ENCODE data around the gene EP400. TPM values are rescaled to one million over a fixed set of nuclear protein-coding genes. Genes with fewer than 3 reads are reported as not detected.
"Not testable (repeated sequence)": the region's sequence is repeated elsewhere in the genome, so short reads cannot be mapped to it uniquely, and the experiment has no call there.

The EP400 gene
- total RNA-seq, 1 experiment from 2014 or later, result 60.5 TPM

DNA sequence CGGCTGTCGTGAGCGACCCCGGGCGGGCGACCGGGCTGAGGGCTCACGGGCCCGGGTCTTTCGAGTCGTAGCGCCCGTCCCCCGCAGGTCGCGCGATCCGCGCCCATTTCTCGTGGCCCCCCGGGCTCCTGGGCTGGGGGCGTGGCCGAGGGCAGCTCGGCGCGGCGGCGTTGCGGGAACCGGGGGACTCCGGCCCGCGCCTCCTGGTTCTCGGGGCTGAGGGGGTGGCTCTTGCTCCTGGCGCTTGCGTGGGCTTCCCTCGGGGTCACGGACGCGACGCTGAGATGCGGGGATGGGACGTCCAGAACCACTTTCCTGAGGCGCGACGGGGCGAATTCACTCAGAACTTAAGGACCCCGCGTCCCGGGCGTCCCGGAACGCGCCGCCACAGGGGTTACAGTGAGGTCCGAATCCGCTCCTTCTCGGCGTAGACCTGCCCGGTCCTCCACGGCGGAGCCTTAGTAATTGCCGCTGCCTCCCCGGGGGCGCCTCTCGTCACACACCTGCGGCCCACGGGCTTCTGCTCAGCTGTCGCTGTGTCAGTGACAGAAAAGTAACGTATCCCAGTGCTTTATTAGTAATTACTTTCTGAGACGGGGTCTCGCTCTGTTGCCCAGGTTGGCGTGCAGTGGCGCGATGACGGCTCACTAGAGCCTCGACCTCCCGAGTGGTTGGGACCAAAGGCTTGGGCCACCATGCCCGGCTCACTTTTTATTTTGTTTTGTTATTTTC, 606 bp downstream of the EP400 start:
- no peaks in the 10 kb centered on the region for H3K36me3 Mint-ChIP-seq (ENCODE audit: insufficient read depth, unreplicated experiment)
- no peaks in the 10 kb centered on the region for H3K9me3 Mint-ChIP-seq (ENCODE audit: unreplicated experiment)
- H3K4me1 ChIP-seq, result peaks cover 6% of the 10 kb centered on the region
- H3K4me3 ChIP-seq (ENCODE audit: low read depth, low read length), result peak overlapping the region; percentile 92
- H3K9me3 ChIP-seq, result no peaks in the 10 kb centered on the region
- peak in 1 of 2 experiments; percentile 59 for DNase-seq
- no peaks in the 10 kb centered on the region for H3K36me3 ChIP-seq (ENCODE audit: control insufficient read depth, insufficient read depth, low read length)
- H3K27me3 ChIP-seq (replicated peaks; ENCODE audit: control insufficient read depth, insufficient read depth, low read length), result no peaks in the 10 kb centered on the region
- H3K27ac Mint-ChIP-seq (ENCODE audit: unreplicated experiment), result peak overlapping the region; percentile 79
- intact Hi-C loops (cut with micrococcal nuclease; ENCODE audit: unreplicated experiment), result no loop called here
- POLR2A ChIA-PET, result interaction anchor here (0.6 kb wide), 2 partner anchors 126 to 195 kb away, joined by 3 read pairs; no protein-coding TSS in a partner anchor
- no peaks in the 10 kb centered on the region for H3K27me3 Mint-ChIP-seq (ENCODE audit: insufficient read depth, unreplicated experiment)
- CTCF ChIA-PET, result interaction anchor here (0.6 to 1.9 kb wide), 3 partner anchors 51 to 114 kb away, joined by 3 to 5 read pairs (median 4); no protein-coding TSS in a partner anchor
- TF ChIP-seq CTCF (IDR thresholded peaks at IDR 0.05; ENCODE audit: insufficient read depth in 1 of 2, low read depth in 1 of 2, low read length in 1 of 2, severe bottlenecking in 1 of 2, unreplicated experiment in 1 of 2), result no peak
- H3K4me3 Mint-ChIP-seq (ENCODE audit: unreplicated experiment), result peak overlapping the region; percentile 81
- no peaks in the 10 kb centered on the region for H3K4me1 Mint-ChIP-seq (ENCODE audit: low read depth, unreplicated experiment)
- BruUV-seq (replicated peaks), result TSS peak; percentile 31

- POLR2A ChIA-PET; H3K9me3 ChIP-seq; DNase-seq; H3K4me1 Mint-ChIP-seq (ENCODE audit: low read depth, unreplicated experiment); BruUV-seq (replicated peaks); H3K36me3 ChIP-seq (ENCODE audit: control insufficient read depth, insufficient read depth, low read length); H3K4me3 Mint-ChIP-seq (ENCODE audit: unreplicated experiment); H3K36me3 Mint-ChIP-seq (ENCODE audit: insufficient read depth, unreplicated experiment); H3K4me3 ChIP-seq (ENCODE audit: low read depth, low read length); CTCF ChIA-PET; H3K27me3 ChIP-seq (replicated peaks; ENCODE audit: control insufficient read depth, insufficient read depth, low read length); H3K9me3 Mint-ChIP-seq (ENCODE audit: unreplicated experiment); H3K27me3 Mint-ChIP-seq (ENCODE audit: insufficient read depth, unreplicated experiment); H3K27ac Mint-ChIP-seq (ENCODE audit: unreplicated experiment); intact Hi-C loops (cut with micrococcal nuclease; ENCODE audit: unreplicated experiment): not testable (repeated sequence)
- peaks cover 15% of the 10 kb centered on the region for H3K4me1 ChIP-seq
These were observed 4.1 kb downstream of the EP400 start for GRCh38 chr12:131953810-131954209.

GRCh38 chr12:131954460-131954859, 4.7 kb downstream of the EP400 start:
- H3K27me3 Mint-ChIP-seq (ENCODE audit: insufficient read depth, unreplicated experiment); intact Hi-C loops (cut with micrococcal nuclease; ENCODE audit: unreplicated experiment); H3K9me3 ChIP-seq; H3K27ac Mint-ChIP-seq (ENCODE audit: unreplicated experiment); H3K36me3 Mint-ChIP-seq (ENCODE audit: insufficient read depth, unreplicated experiment); H3K4me3 ChIP-seq (ENCODE audit: low read depth, low read length); DNase-seq; H3K9me3 Mint-ChIP-seq (ENCODE audit: unreplicated experiment); H3K36me3 ChIP-seq (ENCODE audit: control insufficient read depth, insufficient read depth, low read length); BruUV-seq (replicated peaks); H3K4me3 Mint-ChIP-seq (ENCODE audit: unreplicated experiment); CTCF ChIA-PET; H3K4me1 Mint-ChIP-seq (ENCODE audit: low read depth, unreplicated experiment); POLR2A ChIA-PET; H3K27me3 ChIP-seq (replicated peaks; ENCODE audit: control insufficient read depth, insufficient read depth, low read length): not testable (repeated sequence)
- H3K4me1 ChIP-seq, result peaks cover 15% of the 10 kb centered on the region

DNA sequence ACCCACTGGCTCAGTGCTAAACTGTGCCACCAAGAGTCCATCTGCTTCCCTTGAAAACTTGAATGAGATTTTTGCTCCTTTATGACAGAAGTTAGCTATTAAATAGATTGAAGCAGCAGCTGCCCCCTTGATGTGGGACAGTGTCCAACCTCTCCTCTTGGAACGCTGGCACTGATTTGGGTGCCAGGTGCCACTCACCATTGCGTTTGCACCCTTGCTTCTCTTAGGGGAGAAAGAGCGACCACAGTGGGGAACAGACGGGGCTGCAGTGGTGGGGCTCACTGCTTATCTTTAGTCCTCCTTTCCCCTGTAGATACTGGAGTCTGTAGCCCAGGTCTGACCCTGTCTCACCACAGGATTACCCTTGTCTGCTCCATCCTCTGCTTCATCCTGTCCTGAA, 9.4 kb downstream of the EP400 start:
- Histone ChIP-seq H3K27me3 (replicated peaks; ENCODE audit: control insufficient read depth, insufficient read depth, low read length) (no peaks in the 10 kb centered on the region), H3K4me1 (peaks cover 10% of the 10 kb centered on the region), H3K9me3 (no peaks in the 10 kb centered on the region), H3K4me3 (ENCODE audit: low read depth, low read length) (no peak overlapping the region), H3K36me3 (ENCODE audit: control insufficient read depth, insufficient read depth, low read length) (no peaks in the 10 kb centered on the region)
- Mint-ChIP-seq H3K4me1 (ENCODE audit: low read depth, unreplicated experiment) (peaks cover 7% of the 10 kb centered on the region), H3K36me3 (ENCODE audit: insufficient read depth, unreplicated experiment) (peaks cover 14% of the 10 kb centered on the region), H3K27me3 (ENCODE audit: insufficient read depth, unreplicated experiment) (no peaks in the 10 kb centered on the region), H3K9me3 (ENCODE audit: unreplicated experiment) (no peaks in the 10 kb centered on the region), H3K27ac (ENCODE audit: unreplicated experiment) (no peak overlapping the region), H3K4me3 (ENCODE audit: unreplicated experiment) (no peak overlapping the region)
- POLR2A ChIA-PET, result no interaction called here
- intact Hi-C loops (cut with micrococcal nuclease; ENCODE audit: unreplicated experiment), result no loop called here
- CTCF ChIA-PET, result no interaction called here
- no peak for TF ChIP-seq CTCF (IDR thresholded peaks at IDR 0.05; ENCODE audit: insufficient read depth in 1 of 2, low read depth in 1 of 2, low read length in 1 of 2, severe bottlenecking in 1 of 2, unreplicated experiment in 1 of 2)
- no TSS peak for BruUV-seq (replicated peaks)
- no peak for DNase-seq

All from Caco-2 (cell line).